ENCODE measurements around the gene CA10. TPM values are rescaled to one million over a fixed set of nuclear protein-coding genes. Genes with fewer than 3 reads are reported as not detected.

CA10 gene
- total RNA-seq, 1 experiment from 2014 or later = not detected

- DNase-seq = no peak
- BruUV-seq (replicated peaks) = no TSS peak
- Mint-ChIP-seq H3K4me3 (ENCODE audit: unreplicated experiment) (no peak overlapping the region), H3K9me3 (ENCODE audit: unreplicated experiment) (no peaks in the 10 kb centered on the region), H3K4me1 (ENCODE audit: low read depth, unreplicated experiment) (no peaks in the 10 kb centered on the region), H3K27ac (ENCODE audit: unreplicated experiment) (no peak overlapping the region), H3K27me3 (ENCODE audit: insufficient read depth, unreplicated experiment) (peaks cover 12% of the 10 kb centered on the region), H3K36me3 (ENCODE audit: insufficient read depth, unreplicated experiment) (no peaks in the 10 kb centered on the region)
- no peak overlapping the region for H3K4me3 ChIP-seq (ENCODE audit: low read depth, low read length)
- ChIA-PET CTCF (no interaction called here), POLR2A (no interaction called here)
- intact Hi-C loops (cut with micrococcal nuclease; ENCODE audit: unreplicated experiment) = loop anchor here (10.0 kb wide), 1 partner anchor 157 kb away; no protein-coding TSS in a partner anchor
- H3K9me3 ChIP-seq = no peaks in the 10 kb centered on the region
- H3K4me1 ChIP-seq = peaks cover 6% of the 10 kb centered on the region; the same call in 1 of the 2 replicates
- H3K36me3 ChIP-seq (ENCODE audit: control insufficient read depth, insufficient read depth, low read length) = no peaks in the 10 kb centered on the region
- no peak for TF ChIP-seq CTCF (IDR thresholded peaks at IDR 0.05; ENCODE audit: insufficient read depth in 1 of 2, low read depth in 1 of 2, low read length in 1 of 2, severe bottlenecking in 1 of 2, unreplicated experiment in 1 of 2)
- no peaks in the 10 kb centered on the region; the same call in 1 of the 2 replicates for H3K27me3 ChIP-seq (replicated peaks; ENCODE audit: control insufficient read depth, insufficient read depth, low read length)
These were observed 210.4 kb downstream of the CA10 start for GRCh38 chr17:51948128-51948527.

- intact Hi-C loops (cut with micrococcal nuclease; ENCODE audit: unreplicated experiment) = loop anchor here (1.0 to 10.0 kb wide), 2 partner anchors 8 to 158 kb away; no protein-coding TSS in a partner anchor
- POLR2A ChIA-PET = no interaction called here
- CTCF ChIA-PET = no interaction called here
- Mint-ChIP-seq H3K9me3 (ENCODE audit: unreplicated experiment) (no peaks in the 10 kb centered on the region), H3K4me3 (ENCODE audit: unreplicated experiment) (no peak overlapping the region), H3K27me3 (ENCODE audit: insufficient read depth, unreplicated experiment) (peaks cover 11% of the 10 kb centered on the region), H3K27ac (ENCODE audit: unreplicated experiment) (no peak overlapping the region), H3K4me1 (ENCODE audit: low read depth, unreplicated experiment) (no peaks in the 10 kb centered on the region), H3K36me3 (ENCODE audit: insufficient read depth, unreplicated experiment) (no peaks in the 10 kb centered on the region)
- TF ChIP-seq CTCF (IDR thresholded peaks at IDR 0.05; ENCODE audit: insufficient read depth in 1 of 2, low read depth in 1 of 2, low read length in 1 of 2, severe bottlenecking in 1 of 2, unreplicated experiment in 1 of 2) = no peak
- Histone ChIP-seq H3K27me3 (replicated peaks; ENCODE audit: control insufficient read depth, insufficient read depth, low read length) (no peaks in the 10 kb centered on the region; the same call in 1 of the 2 replicates), H3K4me1 (peaks cover 6% of the 10 kb centered on the region; the same call in 1 of the 2 replicates), H3K4me3 (ENCODE audit: low read depth, low read length) (no peak overlapping the region), H3K9me3 (no peaks in the 10 kb centered on the region), H3K36me3 (ENCODE audit: control insufficient read depth, insufficient read depth, low read length) (no peaks in the 10 kb centered on the region)
- peak; percentile 44 to 51 for DNase-seq
- no TSS peak for BruUV-seq (replicated peaks)
These were observed 211.3 kb downstream of the CA10 start for GRCh38 chr17:51947160-51947735.

GRCh38 chr17:51946311-51946710 is 212.2 kb downstream of the CA10 start:
- H3K4me1 Mint-ChIP-seq (ENCODE audit: low read depth, unreplicated experiment) = no peaks in the 10 kb centered on the region
- H3K9me3 ChIP-seq = no peaks in the 10 kb centered on the region
- peaks cover 6% of the 10 kb centered on the region for H3K27me3 Mint-ChIP-seq (ENCODE audit: insufficient read depth, unreplicated experiment)
- H3K27me3 ChIP-seq (replicated peaks; ENCODE audit: control insufficient read depth, insufficient read depth, low read length) = no peaks in the 10 kb centered on the region; the same call in 1 of the 2 replicates
- peaks cover 6% of the 10 kb centered on the region; the same call in 1 of the 2 replicates for H3K4me1 ChIP-seq
- no peaks in the 10 kb centered on the region for H3K9me3 Mint-ChIP-seq (ENCODE audit: unreplicated experiment)
- ChIA-PET CTCF (no interaction called here), POLR2A (no interaction called here)
- intact Hi-C loops (cut with micrococcal nuclease; ENCODE audit: unreplicated experiment) = loop anchor here (10.0 kb wide), 1 partner anchor 158 kb away; no protein-coding TSS in a partner anchor
- no peaks in the 10 kb centered on the region for H3K36me3 ChIP-seq (ENCODE audit: control insufficient read depth, insufficient read depth, low read length)
- no peak overlapping the region for H3K4me3 ChIP-seq (ENCODE audit: low read depth, low read length)
- DNase-seq = no peak
- BruUV-seq (replicated peaks) = no TSS peak
- no peak for TF ChIP-seq CTCF (IDR thresholded peaks at IDR 0.05; ENCODE audit: insufficient read depth in 1 of 2, low read depth in 1 of 2, low read length in 1 of 2, severe bottlenecking in 1 of 2, unreplicated experiment in 1 of 2)
- no peaks in the 10 kb centered on the region for H3K36me3 Mint-ChIP-seq (ENCODE audit: insufficient read depth, unreplicated experiment)
- no peak overlapping the region for H3K27ac Mint-ChIP-seq (ENCODE audit: unreplicated experiment)
- no peak overlapping the region for H3K4me3 Mint-ChIP-seq (ENCODE audit: unreplicated experiment)

All from Caco-2 (cell line).